ACC112 (cell line): Measurements from ENCODE around the gene HOXA13.

ENCODE experiments used
- H2AFZ ChIP-seq: fragments of 200-600 bp; sonication (generic); one replicate; pipeline ENCODE4 v1.6.0; 2017; ENCODE audit warnings: antibody characterized with exemption, low read length; ENCODE audit not compliant: unreplicated experiment
- H3K27ac ChIP-seq: fragments of 200-600 bp; sonication (generic); 2 replicates; pipeline ENCODE4 v1.5.1; 2014; ENCODE audit warnings: low read depth, mild to moderate bottlenecking, antibody characterized with exemption, low read length, moderate library complexity
- H3K27me3 ChIP-seq: fragments of 200-600 bp; sonication (generic); 2 replicates; pipeline ENCODE4 v1.6.1; 2014; ENCODE audit warnings: mild to moderate bottlenecking, antibody characterized with exemption, low read length, moderate library complexity, mixed read lengths; ENCODE audit not compliant: insufficient read depth
- H3K36me3 ChIP-seq: fragments of 200-600 bp; sonication (generic); 2 replicates; pipeline ENCODE4 v1.6.1; 2016; ENCODE audit warnings: mild to moderate bottlenecking, antibody characterized with exemption, low read length, moderate library complexity, mixed read lengths; ENCODE audit not compliant: insufficient read depth
- H3K4me1 ChIP-seq: fragments of 200-600 bp; sonication (generic); one replicate; pipeline ENCODE4 v1.6.1; 2016; ENCODE audit warnings: low read length, mixed read lengths; ENCODE audit not compliant: insufficient read depth, unreplicated experiment, control insufficient read depth
- H3K4me3 ChIP-seq: fragments of 200-600 bp; sonication (generic); 2 replicates; pipeline ENCODE4 v1.5.1; 2014; ENCODE audit warnings: mild to moderate bottlenecking, low read depth, low read length
- H3K79me2 ChIP-seq: fragments of 200-600 bp; sonication (generic); one replicate; pipeline ENCODE4 v1.6.0; 2016; ENCODE audit warnings: low read length; ENCODE audit not compliant: control insufficient read depth, unreplicated experiment, insufficient read depth

The HOXA13 gene

DNA sequence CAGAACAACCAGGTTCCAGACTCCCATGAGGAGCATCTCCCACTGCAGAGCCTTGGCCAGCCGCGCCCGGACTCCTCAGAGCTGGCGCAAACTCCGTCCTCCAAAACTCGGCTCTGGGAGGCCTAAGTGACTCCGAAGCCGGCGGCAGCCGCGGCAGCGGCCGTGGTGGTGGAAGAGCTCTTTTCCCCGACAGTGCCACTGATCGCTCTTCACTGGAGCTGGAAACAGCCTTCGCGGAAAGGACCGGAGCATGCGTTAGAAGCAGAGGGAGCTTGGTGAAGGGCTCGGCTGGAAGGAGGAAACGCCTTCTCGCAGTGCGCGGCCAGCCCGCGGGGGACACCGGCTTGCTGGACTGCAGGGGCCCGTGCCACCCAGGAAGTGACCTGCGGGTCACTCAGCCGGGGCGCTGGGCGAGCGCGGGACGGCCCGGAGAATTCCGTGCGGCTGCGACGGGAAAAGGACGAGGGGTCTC is 5.0 kb upstream of the HOXA13 start:
- peaks cover 81% of the 10 kb centered on the region for H3K27me3 ChIP-seq
- no peak overlapping the region for H3K27ac ChIP-seq
- no peaks in the 10 kb centered on the region for H3K36me3 ChIP-seq
- H3K4me3 ChIP-seq = peak overlapping the region; percentile 65
- H2AFZ ChIP-seq = peak overlapping the region; percentile 70
- peaks cover 13% of the 10 kb centered on the region for H3K4me1 ChIP-seq
- no peaks in the 10 kb centered on the region for H3K79me2 ChIP-seq

DNA sequence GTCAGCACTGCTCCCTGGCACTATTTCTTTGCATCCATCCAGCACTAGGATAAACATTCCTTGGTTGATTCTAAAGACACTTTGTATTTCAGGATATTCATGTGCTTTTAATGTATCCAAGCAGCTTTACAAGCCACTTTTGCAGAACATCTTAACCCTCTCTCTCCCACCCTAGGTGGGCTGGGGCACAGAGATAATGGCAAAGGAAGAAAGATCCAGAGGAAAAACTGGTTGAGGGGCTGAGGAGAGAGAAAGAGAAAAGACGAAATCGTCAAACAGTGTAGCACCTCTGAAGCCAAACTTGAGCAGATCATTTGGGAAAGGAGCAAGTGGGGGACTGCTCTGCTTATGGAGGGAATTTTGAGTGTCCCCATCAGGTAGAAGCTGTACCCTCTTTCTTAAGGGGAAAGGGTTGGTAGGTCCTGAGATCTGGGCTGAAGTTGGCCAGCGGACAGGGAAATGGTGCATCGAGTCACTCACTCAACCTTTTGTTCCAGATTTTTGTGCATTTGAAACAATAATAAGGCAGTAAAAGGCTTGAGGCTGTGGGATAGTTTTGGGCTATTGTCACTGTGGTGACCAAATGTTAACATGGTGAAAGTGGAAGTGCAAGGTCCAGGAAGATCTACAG is 4.2 kb upstream of the HOXA13 start:
- Histone ChIP-seq H3K36me3 (no peaks in the 10 kb centered on the region), H3K4me1 (peaks cover 13% of the 10 kb centered on the region), H2AFZ (no peak overlapping the region), H3K4me3 (0 out of 2 replicates have a peak overlapping the region, but pooled peaks have one; percentile 65), H3K27ac (no peak overlapping the region), H3K27me3 (peaks cover 86% of the 10 kb centered on the region), H3K79me2 (no peaks in the 10 kb centered on the region)

DNA sequence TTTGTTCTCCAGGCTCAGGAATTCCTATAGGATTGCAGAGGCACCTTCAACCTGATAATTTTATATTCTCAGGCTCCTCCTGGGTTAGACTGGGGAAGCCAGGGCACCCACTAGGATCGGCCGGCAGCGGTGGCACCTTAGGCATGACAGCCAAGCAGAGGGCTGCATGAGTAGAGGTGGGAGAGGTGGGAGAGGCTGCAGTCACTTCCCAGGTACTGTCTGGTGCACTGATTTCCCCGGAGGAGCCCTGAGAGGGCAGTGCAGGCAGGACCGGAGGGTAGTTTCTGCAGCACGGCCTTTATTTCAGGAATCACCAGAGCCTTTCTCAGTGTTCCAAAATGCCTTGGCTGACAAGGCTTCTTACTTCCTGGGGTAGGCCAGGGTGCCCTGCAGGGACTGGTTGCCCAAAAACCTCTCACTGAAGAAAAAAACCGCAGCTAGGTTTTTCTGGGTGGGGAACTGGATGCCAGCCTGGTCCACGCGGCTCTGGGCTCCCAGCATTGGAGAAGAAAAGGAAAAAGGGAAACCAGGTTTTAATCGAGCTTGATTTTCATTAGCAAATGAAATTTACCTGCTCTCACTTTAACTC is 3.6 kb upstream of the HOXA13 start:
- Histone ChIP-seq H3K36me3 (no peaks in the 10 kb centered on the region), H3K79me2 (no peaks in the 10 kb centered on the region), H3K27ac (no peak overlapping the region), H3K27me3 (peaks cover 92% of the 10 kb centered on the region), H3K4me1 (peaks cover 13% of the 10 kb centered on the region), H2AFZ (no peak overlapping the region), H3K4me3 (no peak overlapping the region)

DNA sequence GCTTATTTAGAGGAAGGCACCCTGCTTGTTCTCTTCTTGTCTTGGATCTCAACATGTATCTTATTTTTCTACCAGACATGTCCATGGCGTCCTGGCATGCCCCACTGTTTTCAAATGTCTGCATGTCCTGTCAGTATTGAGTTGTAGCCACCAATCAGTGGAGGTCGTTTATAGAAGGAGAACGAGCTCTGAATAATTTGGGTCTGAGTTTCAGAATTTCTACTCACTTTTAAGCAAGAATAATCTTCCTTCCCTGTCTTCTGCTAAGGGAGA is 2.9 kb upstream of the HOXA13 start:
- Histone ChIP-seq H3K36me3 (no peaks in the 10 kb centered on the region), H3K27ac (no peak overlapping the region), H3K4me3 (no peak overlapping the region), H3K79me2 (no peaks in the 10 kb centered on the region), H2AFZ (no peak overlapping the region), H3K4me1 (peaks cover 13% of the 10 kb centered on the region), H3K27me3 (peaks cover 95% of the 10 kb centered on the region)

DNA sequence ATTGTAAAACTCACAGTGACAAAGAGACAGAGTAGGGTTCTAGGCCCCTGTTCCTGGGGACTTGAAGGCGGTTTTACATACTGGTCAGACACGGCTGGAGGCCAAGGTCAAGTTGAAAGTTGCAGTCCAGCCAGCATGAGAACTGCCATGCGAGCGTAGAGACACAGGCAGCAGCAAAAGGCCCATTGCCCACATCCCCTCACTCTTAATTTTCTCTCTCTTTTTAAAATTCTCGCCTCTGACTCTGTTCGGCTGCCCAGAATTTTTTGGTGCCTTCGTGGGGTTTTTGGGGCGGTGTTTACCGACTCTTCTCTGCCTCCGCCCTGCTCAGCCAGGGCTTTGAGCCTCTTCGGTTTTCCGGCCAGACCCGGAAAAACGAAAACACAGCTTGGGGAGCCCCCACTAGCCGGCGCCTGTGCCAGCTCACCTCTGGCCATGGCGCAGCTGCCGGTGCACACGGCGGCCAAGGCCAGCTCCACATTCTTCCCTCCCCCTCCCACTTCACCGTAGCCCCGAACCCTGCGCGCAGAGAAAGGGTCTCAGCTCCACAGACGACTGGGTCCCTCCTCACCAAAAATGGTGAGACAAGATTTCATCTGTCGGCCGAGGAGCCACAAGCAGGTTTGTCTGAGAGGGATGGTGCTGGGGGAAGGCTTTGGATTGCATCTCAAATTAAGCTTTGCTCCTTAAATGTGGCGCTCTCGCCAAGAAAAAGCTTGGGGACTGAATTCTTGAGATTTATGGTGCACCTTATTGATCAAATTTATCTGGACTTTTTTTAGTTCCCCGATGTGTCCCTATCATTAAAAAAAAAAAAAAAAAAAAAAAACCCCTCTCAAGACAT is 2.3 kb upstream of the HOXA13 start:
- no peaks in the 10 kb centered on the region for H3K36me3 ChIP-seq
- H3K4me3 ChIP-seq = no peak overlapping the region
- H3K4me1 ChIP-seq = peaks cover 13% of the 10 kb centered on the region
- no peak overlapping the region for H3K27ac ChIP-seq
- H3K27me3 ChIP-seq = peaks cover 95% of the 10 kb centered on the region
- no peaks in the 10 kb centered on the region for H3K79me2 ChIP-seq
- H2AFZ ChIP-seq = no peak overlapping the region

DNA sequence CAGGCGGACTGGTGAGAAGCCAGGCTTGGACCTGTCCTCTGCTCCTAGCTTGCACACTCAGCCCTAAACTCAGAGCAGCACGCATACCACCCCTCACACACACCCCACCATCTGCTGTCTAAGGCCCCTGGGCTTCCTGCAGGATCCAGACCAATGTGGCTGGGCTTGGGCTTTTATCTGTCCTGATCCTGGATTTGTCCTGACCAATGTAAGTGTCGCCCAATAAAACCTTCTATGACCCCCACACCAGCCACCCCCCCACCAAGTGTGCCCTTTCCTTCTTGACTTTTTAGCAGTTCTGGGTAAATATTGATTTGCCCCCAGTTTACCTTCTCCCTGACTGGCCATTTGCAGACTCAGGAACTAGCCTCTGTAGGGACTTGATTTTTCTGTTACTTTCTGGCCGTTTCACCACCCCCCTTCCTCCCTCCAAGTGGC is 1.7 kb upstream of the HOXA13 start:
- Histone ChIP-seq H3K36me3 (no peaks in the 10 kb centered on the region), H3K4me1 (peaks cover 13% of the 10 kb centered on the region), H3K4me3 (no peak overlapping the region), H3K27me3 (peaks cover 95% of the 10 kb centered on the region), H2AFZ (no peak overlapping the region), H3K27ac (no peak overlapping the region), H3K79me2 (no peaks in the 10 kb centered on the region)

DNA sequence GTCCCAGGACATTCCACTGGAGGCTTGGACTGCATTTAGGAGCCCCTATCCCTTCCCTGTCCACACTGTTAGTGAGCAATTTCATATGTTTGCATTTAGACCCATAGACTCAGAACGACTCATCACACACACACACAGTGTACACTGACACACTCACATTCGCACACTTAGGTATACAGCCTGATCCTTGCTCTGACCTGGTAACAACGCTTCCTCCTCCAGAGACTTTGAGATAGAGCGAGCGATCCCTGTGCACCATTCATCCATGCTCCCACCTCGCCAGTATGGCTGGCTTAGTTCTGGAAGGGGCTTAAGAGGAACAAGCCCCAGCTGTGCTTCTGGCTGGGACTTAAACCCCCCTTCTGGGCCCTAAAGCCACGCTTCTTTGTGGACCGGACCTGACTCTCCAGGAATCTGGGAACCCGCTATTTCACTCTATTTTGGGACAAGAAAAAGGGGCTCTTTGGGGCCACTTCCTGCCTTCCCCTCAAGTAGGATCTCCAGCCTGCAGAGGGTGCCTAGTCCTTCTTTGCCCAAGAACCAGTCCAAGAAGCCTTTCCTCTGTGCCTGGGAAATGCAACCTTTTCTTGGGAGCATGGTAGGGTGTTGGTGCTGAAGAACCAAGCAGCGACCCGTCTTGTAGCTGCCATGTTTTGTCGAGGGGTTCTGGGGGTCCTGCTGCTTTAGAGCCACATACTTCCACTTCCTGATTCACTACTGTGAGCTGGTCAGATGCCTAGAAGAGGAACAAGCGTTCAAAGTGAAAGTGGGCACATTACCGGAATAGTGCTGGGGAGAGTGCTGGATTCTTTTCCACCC is 1.1 kb upstream of the HOXA13 start:
- Histone ChIP-seq H3K4me1 (peaks cover 13% of the 10 kb centered on the region), H2AFZ (no peak overlapping the region), H3K36me3 (no peaks in the 10 kb centered on the region), H3K4me3 (peak overlapping the region; percentile 75), H3K79me2 (no peaks in the 10 kb centered on the region), H3K27me3 (peaks cover 93% of the 10 kb centered on the region), H3K27ac (no peak overlapping the region)

DNA sequence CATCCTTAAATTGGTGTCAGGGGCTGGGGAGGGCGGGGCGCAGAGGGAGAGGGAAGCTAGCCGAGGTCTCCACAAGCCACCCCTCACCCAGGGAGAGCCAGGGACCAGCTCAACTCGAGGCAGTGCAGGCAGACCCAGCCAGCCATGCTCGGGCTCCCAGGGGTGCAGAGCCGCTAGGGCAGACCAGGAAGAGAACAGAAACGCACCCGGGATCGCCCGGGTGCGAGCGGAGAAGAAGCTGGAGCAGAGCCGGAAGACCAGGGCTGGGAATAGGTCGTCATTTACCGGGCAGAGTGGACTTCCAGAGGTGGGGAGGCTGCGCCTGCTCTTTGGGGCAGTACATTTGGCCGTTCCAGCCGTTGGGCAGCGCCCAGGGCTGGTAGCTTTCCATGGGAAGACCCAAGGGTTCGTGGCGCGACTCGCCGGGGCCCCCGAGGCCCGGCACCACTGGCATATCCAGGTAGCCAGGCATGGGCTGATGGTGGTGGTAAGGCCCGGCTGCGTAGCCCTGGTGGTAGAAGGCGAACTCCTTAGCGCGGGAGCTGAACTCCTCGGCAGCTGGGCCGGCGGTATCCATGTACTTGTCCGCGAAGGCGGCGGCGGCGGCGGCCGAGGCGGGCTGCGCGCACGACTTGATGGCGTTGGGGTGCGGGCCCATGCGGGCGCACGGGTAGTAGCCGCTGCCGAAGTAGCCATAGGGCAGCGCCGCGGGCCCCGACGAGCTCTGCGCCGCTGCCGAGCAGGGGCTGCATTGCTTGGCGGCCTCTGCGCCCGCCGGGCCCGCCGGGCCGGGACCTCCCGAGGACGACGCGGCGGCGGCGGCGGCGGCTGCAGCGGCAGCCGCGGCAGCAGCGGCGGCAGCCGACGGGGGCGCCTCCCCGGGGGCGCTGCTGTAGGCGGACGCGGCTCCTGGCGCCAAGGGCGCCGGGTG is 755 bp downstream of the HOXA13 start:
- Histone ChIP-seq H3K4me1 (no peaks in the 10 kb centered on the region), H3K36me3 (no peaks in the 10 kb centered on the region), H3K79me2 (no peaks in the 10 kb centered on the region), H3K27me3 (peaks cover 93% of the 10 kb centered on the region), H2AFZ (no peak overlapping the region), H3K4me3 (peak overlapping the region; percentile 25; the same call in 1 of the 2 replicates), H3K27ac (no peak overlapping the region)

DNA sequence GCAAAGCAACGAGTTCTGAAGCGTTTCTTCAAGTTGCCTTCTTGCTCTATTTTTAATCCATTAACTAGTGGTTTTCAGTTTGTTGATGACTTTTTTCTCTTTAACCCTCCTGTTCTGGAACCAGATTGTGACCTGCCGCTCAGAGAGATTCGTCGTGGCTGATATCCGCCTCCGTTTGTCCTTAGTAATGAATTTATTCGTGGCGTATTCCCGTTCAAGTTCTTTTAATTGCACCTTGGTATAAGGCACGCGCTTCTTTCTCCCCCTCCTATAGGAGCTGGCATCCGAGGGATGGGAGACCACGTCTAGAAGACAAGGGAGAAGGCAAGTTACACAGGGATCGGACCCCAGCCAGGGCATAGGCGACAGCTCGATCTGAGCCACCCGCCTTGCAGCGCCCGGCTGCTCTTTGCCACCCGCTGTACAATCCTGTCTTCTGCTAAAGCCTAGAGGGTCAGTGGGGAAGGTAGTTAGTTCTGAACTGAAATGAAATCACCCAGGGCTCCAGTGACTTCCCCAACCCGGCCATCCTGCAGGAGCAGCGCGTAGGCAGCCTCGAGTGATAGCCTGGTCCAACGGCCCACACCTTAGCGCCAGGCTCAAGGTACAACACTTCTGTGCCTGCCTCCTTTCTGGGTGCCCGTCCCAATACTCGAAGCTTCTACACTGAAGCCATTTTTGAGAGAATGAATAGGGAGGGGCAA is 1.6 kb downstream of the HOXA13 start:
- no peaks in the 10 kb centered on the region for H3K4me1 ChIP-seq
- H3K27me3 ChIP-seq = peaks cover 93% of the 10 kb centered on the region
- no peaks in the 10 kb centered on the region for H3K79me2 ChIP-seq
- no peaks in the 10 kb centered on the region for H3K36me3 ChIP-seq
- H3K4me3 ChIP-seq = peak overlapping the region; percentile 25; the same call in 1 of the 2 replicates
- no peak overlapping the region for H3K27ac ChIP-seq
- no peak overlapping the region for H2AFZ ChIP-seq
